Measurements from ENCODE around the gene CARMIL1.

GRCh38 chr6:25579902-25580495 is 300.8 kb downstream of the CARMIL1 start:
- no peak for TF ChIP-seq POLR2A (IDR thresholded peaks at IDR 0.05)
- TF ChIP-seq, protein P1, sequence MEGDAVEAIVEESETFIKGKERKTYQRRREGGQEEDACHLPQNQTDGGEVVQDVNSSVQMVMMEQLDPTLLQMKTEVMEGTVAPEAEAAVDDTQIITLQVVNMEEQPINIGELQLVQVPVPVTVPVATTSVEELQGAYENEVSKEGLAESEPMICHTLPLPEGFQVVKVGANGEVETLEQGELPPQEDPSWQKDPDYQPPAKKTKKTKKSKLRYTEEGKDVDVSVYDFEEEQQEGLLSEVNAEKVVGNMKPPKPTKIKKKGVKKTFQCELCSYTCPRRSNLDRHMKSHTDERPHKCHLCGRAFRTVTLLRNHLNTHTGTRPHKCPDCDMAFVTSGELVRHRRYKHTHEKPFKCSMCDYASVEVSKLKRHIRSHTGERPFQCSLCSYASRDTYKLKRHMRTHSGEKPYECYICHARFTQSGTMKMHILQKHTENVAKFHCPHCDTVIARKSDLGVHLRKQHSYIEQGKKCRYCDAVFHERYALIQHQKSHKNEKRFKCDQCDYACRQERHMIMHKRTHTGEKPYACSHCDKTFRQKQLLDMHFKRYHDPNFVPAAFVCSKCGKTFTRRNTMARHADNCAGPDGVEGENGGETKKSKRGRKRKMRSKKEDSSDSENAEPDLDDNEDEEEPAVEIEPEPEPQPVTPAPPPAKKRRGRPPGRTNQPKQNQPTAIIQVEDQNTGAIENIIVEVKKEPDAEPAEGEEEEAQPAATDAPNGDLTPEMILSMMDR (IDR thresholded peaks at IDR 0.05), result no peak

Data from breast epithelium (tissue), 3 donors.